Ovary (tissue), 9 donors: Measurements from ENCODE around the gene LRRC8A. TPM values are rescaled to one million over a fixed set of nuclear protein-coding genes. Genes with fewer than 3 reads are reported as not detected.
A peak's percentile ranks its signal among the peaks of the same experiment; 100 is the strongest.
"Not testable (repeated sequence)": the region's sequence is repeated elsewhere in the genome, so short reads cannot be mapped to it uniquely, and the experiment has no call there.

Experiments
- DNase-seq, 5 donors: peaks; one replicate each; pipeline ENCODE4 v3.0.0-alpha.2; 2019 to 2020
- H3K27ac ChIP-seq, 2 donors: fragments of 200-600 bp; one replicate each; pipeline versions ENCODE4 v1.5.1 to v1.8.0; 2019 to 2022
- H3K27me3 ChIP-seq: fragments of 200-600 bp; one replicate; pipeline ENCODE4 v1.8.0; 2022
- H3K36me3 ChIP-seq: fragments of 200-600 bp; sonication (generic); one replicate; pipeline ENCODE4 v1.5.1; 2019
- H3K4me1 ChIP-seq: one replicate; pipeline ENCODE4 v1.8.1; 2013; ENCODE audit warnings: mild to moderate bottlenecking, moderate library complexity; ENCODE audit not compliant: insufficient read depth
- H3K4me3 ChIP-seq: fragments of 200-600 bp; sonication (generic); one replicate; pipeline ENCODE4 v1.5.1; 2017
- H3K9me3 ChIP-seq, 2 donors: fragments of 200-600 bp in 1 of 2; sonication (generic) in 1 of 2; one replicate each; pipeline versions ENCODE4 v1.5.1 to v1.8.1; 2013 to 2019; ENCODE audit warnings: mild to moderate bottlenecking in 1 of 2, moderate library complexity in 1 of 2
- EP300 ChIP-seq: sonication (generic); formaldehyde crosslinking; IDR thresholded peaks from one replicate; pipeline ENCODE4 v1.6.1; 2017; ENCODE audit warnings: antibody characterized with exemption
- POLR2A ChIP-seq: fragments of 450-650 bp; IDR thresholded peaks from one replicate; pipeline ENCODE4 v1.6.1; 2017; ENCODE audit warnings: antibody characterized with exemption, mild to moderate bottlenecking, moderate library complexity
- WGBS, 3 donors: extraction: QIAGEN DNeasy Blood & Tissue Kit in 1 of 3; methylation state at CpG; one replicate each; pipeline versions ENCODE4 v1.1.5 to v1.1.7; 2013 to 2017; 5-methylcytosine and 5-hydroxymethylcytosine counted together
- intact Hi-C, 4 donors: fragments of 100-400 bp; cut with DNase I; formaldehyde crosslinking; loops; one replicate each; pipeline versions ENCODE4 v1.11.0 to v1.15.1; 2022 to 2023
- polyA plus RNA-seq, 2 donors: library from polyadenylated mRNA; stranded (reverse); fragments of 200-250 nt in 1 of 2; fragments of 350-450 nt in 1 of 2; fragmentation: Illumina TruSeq in 1 of 2; extraction: RNeasy Lipid Tissue Mini Kit (QIAGEN cat#74804) in 1 of 2; gene quantifications; one replicate each; pipeline ENCODE4 v1.2.3, GENCODE V29; 2013 to 2014
- total RNA-seq, 7 donors: library from RNA; depleted of rRNA in 2 of 7; stranded (reverse); fragments of >200 nt in 2 of 7; fragmentation: NEBNext Ultra II Directional in 3 of 7; extraction: Animal tissue kit (Norgen Biotek cat#: 25700) in 3 of 7; gene quantifications; one replicate each; pipeline versions ENCODE4 v1.1.0 to v1.2.4, GENCODE V29; 2016 to 2023
- TF ChIP-seq, protein P1 (sequence below), 3 donors: fragments of 450-650 bp in 2 of 3; fragments of 200-600 bp in 1 of 3; IDR thresholded peaks; one replicate each; pipeline versions ENCODE4 v1.5.1 to v1.8.0; 2016 to 2022; ENCODE audit warnings: antibody characterized with exemption in 3 of 3, mild to moderate bottlenecking in 1 of 3
- donor health status: DM: no; HTN: no; CAD: no; lungs with moderate emphysema.
- donor health status: DM: no; HTN: no; CAD: no.
- donor health status: Bipolar disorder and iron deficiency.
- donor health status: DM: yes; HTN: yes; CAD: no.
- donor health status: DM: no; HTN: no; CAD: no.
- donor health status: DM: yes; HTN: yes; CAD: no.

Gene LRRC8A
- total and polyA plus RNA-seq, 9 donors, result 18.1 to 39.7 (median 26.4) TPM

GRCh38 chr9:128947277-128947526 lies 65.3 kb downstream of the LRRC8A start:
- H3K36me3 ChIP-seq, result no peaks in the 10 kb centered on the region
- 1 to 2% (median 2%) methylated on average over 9 to 20 of the region's 20 CpGs for WGBS, 3 donors
- no peak for TF ChIP-seq POLR2A
- TF ChIP-seq EP300, result no peak
- TF ChIP-seq, protein P1, sequence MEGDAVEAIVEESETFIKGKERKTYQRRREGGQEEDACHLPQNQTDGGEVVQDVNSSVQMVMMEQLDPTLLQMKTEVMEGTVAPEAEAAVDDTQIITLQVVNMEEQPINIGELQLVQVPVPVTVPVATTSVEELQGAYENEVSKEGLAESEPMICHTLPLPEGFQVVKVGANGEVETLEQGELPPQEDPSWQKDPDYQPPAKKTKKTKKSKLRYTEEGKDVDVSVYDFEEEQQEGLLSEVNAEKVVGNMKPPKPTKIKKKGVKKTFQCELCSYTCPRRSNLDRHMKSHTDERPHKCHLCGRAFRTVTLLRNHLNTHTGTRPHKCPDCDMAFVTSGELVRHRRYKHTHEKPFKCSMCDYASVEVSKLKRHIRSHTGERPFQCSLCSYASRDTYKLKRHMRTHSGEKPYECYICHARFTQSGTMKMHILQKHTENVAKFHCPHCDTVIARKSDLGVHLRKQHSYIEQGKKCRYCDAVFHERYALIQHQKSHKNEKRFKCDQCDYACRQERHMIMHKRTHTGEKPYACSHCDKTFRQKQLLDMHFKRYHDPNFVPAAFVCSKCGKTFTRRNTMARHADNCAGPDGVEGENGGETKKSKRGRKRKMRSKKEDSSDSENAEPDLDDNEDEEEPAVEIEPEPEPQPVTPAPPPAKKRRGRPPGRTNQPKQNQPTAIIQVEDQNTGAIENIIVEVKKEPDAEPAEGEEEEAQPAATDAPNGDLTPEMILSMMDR (IDR thresholded peaks at IDR 0.05), result no peak
- no peak for DNase-seq
- peak overlapping the region; percentile 98 for H3K4me3 ChIP-seq
- intact Hi-C loops, result no loop called here
- H3K9me3 ChIP-seq, result no peaks in the 10 kb centered on the region
- H3K4me1 ChIP-seq, result peaks cover 9% of the 10 kb centered on the region
- no peaks in the 10 kb centered on the region for H3K27me3 ChIP-seq
- H3K27ac ChIP-seq, result peak overlapping the region; percentile 59 to 94

- intact Hi-C loops, result no loop called here
- 0 to 1% (median 0%) methylated on average over 85 to 86 of the region's 86 CpGs for WGBS, 3 donors
These were observed 65.8 kb downstream of the LRRC8A start, which contains the start of the genes DOLK and NUP188 for GRCh38 chr9:128947527-128948301. Gene DOLK, minus strand, starts transcription at chr9:128947603. Its CDS starts 300 bp downstream, at chr9:128947303. Gene NUP188, plus strand, starts transcription at chr9:128947699. Its CDS starts 21 bp downstream, at chr9:128947720.

GRCh38 chr9:128961403-128961802 lies 79.5 kb downstream of the LRRC8A start:
- H3K4me3 ChIP-seq, H3K9me3 ChIP-seq, H3K27me3 ChIP-seq, intact Hi-C loops, DNase-seq, H3K36me3 ChIP-seq, H3K27ac ChIP-seq, H3K4me1 ChIP-seq: not testable (repeated sequence)
- 94 to 97% (median 95%) methylated on average over 9 of the region's 9 CpGs for WGBS, 3 donors

More at GRCh38 chr9:128947527-128948301, 65.8 kb downstream of the LRRC8A start, which contains the start of the genes DOLK and NUP188:
- TF ChIP-seq, protein P1 (IDR thresholded peaks at IDR 0.05), result no peak
- peak; percentile 97 for TF ChIP-seq POLR2A
- H3K36me3 ChIP-seq, result no peaks in the 10 kb centered on the region
- peak; percentile 95 to 99 (median 98) for DNase-seq
- H3K4me3 ChIP-seq, result peak within 1 kb of the TSS; percentile 98
- no peaks in the 10 kb centered on the region for H3K9me3 ChIP-seq
- H3K27me3 ChIP-seq, result no peaks in the 10 kb centered on the region
- peak within 1 kb of the TSS; percentile 82 to 94 for H3K27ac ChIP-seq
- peaks cover 7% of the 10 kb centered on the region for H3K4me1 ChIP-seq

Other genes starting within 250 kb of the LRRC8A start
- gene DYNC2I2, start 225.3 kb upstream of the LRRC8A start, total RNA-seq, result 10 to 100 TPM; 17.7 to 87.5 (median 25.8) TPM
- gene DYNC2I2, start 225.3 kb upstream of the LRRC8A start, polyA plus RNA-seq, result 10 to 100 TPM in 1 of 2 donors, 1 to 10 TPM in 1; 2.0 to 28.0 TPM
- 100 to 1,000 TPM; 119 to 328 (median 291) TPM for gene SET, start 192.9 kb upstream of the LRRC8A start, total RNA-seq
- gene SET, start 192.9 kb upstream of the LRRC8A start, polyA plus RNA-seq, result 100 to 1,000 TPM; 147 to 292 TPM
- gene PKN3, start 179.6 kb upstream of the LRRC8A start, total RNA-seq, result 1 to 10 TPM; 1.4 to 7.6 (median 4.2) TPM
- 1 to 10 TPM; 1.3 to 4.6 TPM for gene PKN3, start 179.6 kb upstream of the LRRC8A start, polyA plus RNA-seq
- gene ZDHHC12, start 158.0 kb upstream of the LRRC8A start, total RNA-seq, result 10 to 100 TPM in 2 of 7 donors, 1 to 10 TPM in 5; 5.7 to 27.1 (median 7.0) TPM
- gene ZDHHC12, start 158.0 kb upstream of the LRRC8A start, polyA plus RNA-seq, result 10 to 100 TPM in 1 of 2 donors, under 1 TPM in 1; 0.30 to 12.5 TPM
- gene ZER1, start 110.2 kb upstream of the LRRC8A start, total RNA-seq, result 10 to 100 TPM; 31.2 to 46.1 (median 34.2) TPM
- 10 to 100 TPM; 16.3 to 31.0 TPM for gene ZER1, start 110.2 kb upstream of the LRRC8A start, polyA plus RNA-seq
- gene TBC1D13, start 94.9 kb upstream of the LRRC8A start, total RNA-seq, result 10 to 100 TPM; 10.7 to 31.1 (median 26.3) TPM
- 10 to 100 TPM; 15.2 to 32.2 TPM for gene TBC1D13, start 94.9 kb upstream of the LRRC8A start, polyA plus RNA-seq
- 10 to 100 TPM; 14.6 to 23.7 (median 20.3) TPM for gene ENDOG, start 63.6 kb upstream of the LRRC8A start, total RNA-seq
- 10 to 100 TPM in 1 of 2 donors, 1 to 10 TPM in 1; 3.6 to 13.7 TPM for gene ENDOG, start 63.6 kb upstream of the LRRC8A start, polyA plus RNA-seq
- 10 to 100 TPM; 10.7 to 47.9 (median 26.5) TPM for gene SPOUT1, start 52.3 kb upstream of the LRRC8A start, total RNA-seq
- 10 to 100 TPM in 1 of 2 donors, 1 to 10 TPM in 1; 6.3 to 18.5 TPM for gene SPOUT1, start 52.3 kb upstream of the LRRC8A start, polyA plus RNA-seq
- 10 to 100 TPM in 1 of 7 donors, 1 to 10 TPM in 6; 4.6 to 10.2 (median 6.1) TPM for gene KYAT1, start 183 bp upstream of the LRRC8A start, total RNA-seq
- gene KYAT1, start 183 bp upstream of the LRRC8A start, polyA plus RNA-seq, result 1 to 10 TPM; 4.2 to 5.8 TPM
- gene PHYHD1, start 38.8 kb downstream of the LRRC8A start, total RNA-seq, result 10 to 100 TPM; 24.8 to 63.9 (median 43.1) TPM
- 10 to 100 TPM; 41.1 to 50.4 TPM for gene PHYHD1, start 38.8 kb downstream of the LRRC8A start, polyA plus RNA-seq
- 10 to 100 TPM in 5 of 7 donors, 1 to 10 TPM in 2; 6.1 to 14.9 (median 12.6) TPM for gene DOLK, start 65.5 kb downstream of the LRRC8A start, total RNA-seq
- 10 to 100 TPM in 1 of 2 donors, 1 to 10 TPM in 1; 9.5 to 12.0 TPM for gene DOLK, start 65.5 kb downstream of the LRRC8A start, polyA plus RNA-seq
- gene NUP188, start 65.6 kb downstream of the LRRC8A start, total RNA-seq, result 10 to 100 TPM; 12.5 to 43.8 (median 30.7) TPM
- 10 to 100 TPM; 10.6 to 25.1 TPM for gene NUP188, start 65.6 kb downstream of the LRRC8A start, polyA plus RNA-seq
- gene SH3GLB2, start 146.2 kb downstream of the LRRC8A start, total RNA-seq, result 100 to 1,000 TPM in 2 of 7 donors, 10 to 100 TPM in 5; 57.8 to 105 (median 88.8) TPM
- 100 to 1,000 TPM in 1 of 2 donors, 10 to 100 TPM in 1; 11.8 to 112 TPM for gene SH3GLB2, start 146.2 kb downstream of the LRRC8A start, polyA plus RNA-seq
- gene MIGA2, start 154.5 kb downstream of the LRRC8A start, total RNA-seq, result 10 to 100 TPM; 18.7 to 36.5 (median 25.5) TPM
- gene MIGA2, start 154.5 kb downstream of the LRRC8A start, polyA plus RNA-seq, result 10 to 100 TPM in 1 of 2 donors, 1 to 10 TPM in 1; 2.5 to 21.7 TPM
- 10 to 100 TPM in 3 of 7 donors, 1 to 10 TPM in 4; 3.3 to 16.2 (median 9.4) TPM for gene DOLPP1, start 199.0 kb downstream of the LRRC8A start, total RNA-seq
- gene DOLPP1, start 199.0 kb downstream of the LRRC8A start, polyA plus RNA-seq, result 1 to 10 TPM; 6.8 to 8.6 TPM
- 10 to 100 TPM; 23.0 to 42.7 (median 39.1) TPM for gene CRAT, start 228.7 kb downstream of the LRRC8A start, total RNA-seq
- 10 to 100 TPM; 28.7 to 29.9 TPM for gene CRAT, start 228.7 kb downstream of the LRRC8A start, polyA plus RNA-seq
- 100 to 1,000 TPM in 3 of 7 donors, 10 to 100 TPM in 4; 32.1 to 107 (median 89.2) TPM for gene PTPA, start 229.3 kb downstream of the LRRC8A start, total RNA-seq
- gene PTPA, start 229.3 kb downstream of the LRRC8A start, polyA plus RNA-seq, result 10 to 100 TPM; 62.9 to 97.8 TPM